Ascending aorta (tissue), 2 donors: ENCODE data around the gene TTC34. TPM values are rescaled to one million over a fixed set of nuclear protein-coding genes. Genes with fewer than 3 reads are reported as not detected.
"Not testable (repeated sequence)": the region's sequence is repeated elsewhere in the genome, so short reads cannot be mapped to it uniquely, and the experiment has no call there.

ENCODE experiments used
- DNase-seq, 2 donors: peaks; one replicate each; pipeline ENCODE4 v3.0.0-alpha.2; 2019; ENCODE audit warnings: low spot score in 2 of 2
- H3K27ac ChIP-seq, 2 donors: fragments of 200-600 bp; sonication (generic); one replicate each; pipeline ENCODE4 v1.5.1; 2016 to 2017; ENCODE audit warnings: mild to moderate bottlenecking in 1 of 2
- H3K27me3 ChIP-seq: fragments of 200-600 bp; sonication (generic); one replicate; pipeline ENCODE4 v1.5.1; 2017
- H3K36me3 ChIP-seq, 2 donors: fragments of 200-600 bp; sonication (generic); one replicate each; pipeline ENCODE4 v1.5.1; 2016
- H3K4me1 ChIP-seq, 2 donors: fragments of 200-600 bp; sonication (generic); one replicate each; pipeline ENCODE4 v1.5.1; 2016 to 2017; ENCODE audit warnings: mild to moderate bottlenecking in 1 of 2
- H3K4me3 ChIP-seq, 2 donors: fragments of 200-600 bp; sonication (generic); one replicate each; pipeline ENCODE4 v1.5.1; 2016 to 2017; ENCODE audit warnings: mild to moderate bottlenecking in 1 of 2
- H3K9me3 ChIP-seq, 2 donors: fragments of 200-600 bp; sonication (generic); one replicate each; pipeline ENCODE4 v1.5.1; 2016
- intact Hi-C: fragments of 100-400 bp; cut with DNase I; formaldehyde crosslinking; loops from one replicate; pipeline ENCODE4 v1.15.1; 2023
- total RNA-seq: library from RNA; depleted of rRNA; stranded (reverse); fragments of >200 nt; gene quantifications from one replicate; pipeline ENCODE4 v1.1.0, GENCODE V29; 2016

Gene TTC34
- total RNA-seq, 1 donor from 2014 or later, result 0.75 TPM

DNA sequence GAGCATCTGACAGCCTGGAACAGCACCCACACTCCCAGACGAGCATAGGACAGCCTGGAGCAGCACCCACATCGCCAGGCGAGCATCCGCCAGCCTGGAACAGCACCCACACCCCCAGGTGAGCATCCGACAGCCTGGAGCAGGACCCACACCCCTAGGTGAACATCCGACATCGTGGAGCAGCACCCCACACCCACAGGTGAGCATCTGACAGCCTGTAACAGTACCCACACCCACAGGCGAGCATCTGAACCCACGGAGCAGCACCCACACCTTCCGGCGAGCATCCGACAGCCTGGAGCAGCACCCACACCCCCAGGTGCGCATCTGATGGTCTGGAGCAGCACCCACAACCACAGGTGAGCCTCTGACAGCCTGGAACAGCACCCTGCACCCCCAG lies 44.0 kb downstream of the TTC34 start:
- H3K27me3 ChIP-seq, H3K27ac ChIP-seq, DNase-seq, H3K36me3 ChIP-seq, H3K4me1 ChIP-seq, H3K4me3 ChIP-seq, H3K9me3 ChIP-seq, intact Hi-C loops: not testable (repeated sequence)

DNA sequence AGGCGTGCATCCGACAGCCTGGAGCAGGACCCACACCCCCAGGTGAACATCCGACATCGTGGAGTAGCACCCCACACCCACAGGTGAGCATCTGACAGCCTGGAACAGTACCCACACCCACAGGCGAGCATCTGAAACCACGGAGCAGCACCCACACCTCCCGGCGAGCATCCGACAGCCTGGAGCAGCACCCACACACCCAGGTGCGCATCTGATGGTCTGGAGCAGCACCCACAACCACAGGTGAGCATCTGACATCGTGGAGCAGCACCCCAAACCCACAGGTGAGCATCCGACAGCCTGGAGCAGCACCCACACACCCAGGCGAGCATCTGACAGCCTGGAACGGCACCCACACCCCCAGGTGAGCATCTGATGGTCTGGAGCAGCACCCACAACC lies 46.1 kb downstream of the TTC34 start:
- intact Hi-C loops, result not testable (repeated sequence)

DNA sequence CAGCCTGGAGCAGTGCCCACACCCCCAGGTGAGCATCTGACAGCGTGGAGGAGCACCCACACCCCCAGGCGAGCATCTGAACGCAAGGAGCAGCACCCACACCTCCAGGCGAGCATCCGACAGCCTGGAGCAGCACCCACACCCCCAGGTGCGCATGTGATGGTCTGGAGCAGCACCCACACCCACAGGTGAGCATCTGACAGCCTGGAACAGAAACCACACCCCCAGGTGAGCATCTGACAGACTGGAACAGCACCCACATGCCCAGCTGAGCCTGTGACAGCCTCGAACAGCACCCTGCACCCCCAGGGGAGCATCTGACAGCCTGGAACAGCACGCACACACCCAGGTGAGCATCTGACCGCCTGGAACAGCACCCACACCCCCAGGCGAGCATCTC lies 46.9 kb downstream of the TTC34 start:
- H3K4me3 ChIP-seq, DNase-seq, intact Hi-C loops: not testable (repeated sequence)

More for the DNA sequence above, 46.1 kb downstream of the TTC34 start:
- H3K36me3 ChIP-seq, H3K4me1 ChIP-seq, DNase-seq, H3K27ac ChIP-seq, H3K4me3 ChIP-seq, H3K27me3 ChIP-seq, H3K9me3 ChIP-seq: not testable (repeated sequence)

DNA sequence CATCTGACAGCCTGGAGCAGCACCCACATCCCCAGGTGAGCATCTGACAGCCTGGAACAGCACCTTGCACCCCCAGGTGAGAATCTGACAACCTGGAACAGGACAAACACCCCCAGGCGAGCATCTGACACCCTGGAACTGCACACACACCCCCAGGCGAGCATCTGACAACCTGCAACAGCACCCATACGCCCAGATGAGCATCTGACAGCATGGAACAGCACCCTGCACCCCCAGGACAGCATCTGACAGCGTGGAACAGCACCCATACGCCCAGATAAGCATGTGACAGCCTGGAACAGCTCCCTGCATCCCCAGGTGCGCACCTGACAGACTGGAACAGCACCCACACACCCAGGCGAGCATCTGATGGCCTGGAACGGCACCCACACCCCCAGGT lies 49.0 kb downstream of the TTC34 start:
- intact Hi-C loops, DNase-seq, H3K27me3 ChIP-seq, H3K4me3 ChIP-seq, H3K9me3 ChIP-seq, H3K4me1 ChIP-seq, H3K36me3 ChIP-seq, H3K27ac ChIP-seq: not testable (repeated sequence)

More for the DNA sequence above, 46.9 kb downstream of the TTC34 start:
- not testable (repeated sequence) for H3K36me3 ChIP-seq, H3K27me3 ChIP-seq, H3K9me3 ChIP-seq, H3K27ac ChIP-seq, H3K4me1 ChIP-seq

DNA sequence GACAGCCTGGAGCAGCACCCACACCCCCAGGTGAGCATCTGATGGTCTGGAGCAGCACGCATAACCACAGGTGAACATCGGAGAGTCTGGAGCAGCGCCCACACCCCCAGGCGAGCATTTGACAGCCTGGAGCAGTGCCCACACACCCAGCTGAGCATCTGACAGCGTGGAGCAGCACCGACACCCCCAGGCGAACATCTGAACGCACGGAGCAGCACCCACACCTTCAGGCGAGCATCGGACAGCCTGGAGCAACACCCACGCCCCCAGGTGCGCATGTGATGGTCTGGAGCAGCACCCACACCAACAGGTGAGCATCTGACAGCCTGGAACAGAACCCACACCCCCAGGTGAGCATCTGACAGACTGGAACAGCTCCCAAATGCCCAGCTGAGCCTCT lies 49.6 kb downstream of the TTC34 start:
- DNase-seq, intact Hi-C loops, H3K9me3 ChIP-seq: not testable (repeated sequence)

DNA sequence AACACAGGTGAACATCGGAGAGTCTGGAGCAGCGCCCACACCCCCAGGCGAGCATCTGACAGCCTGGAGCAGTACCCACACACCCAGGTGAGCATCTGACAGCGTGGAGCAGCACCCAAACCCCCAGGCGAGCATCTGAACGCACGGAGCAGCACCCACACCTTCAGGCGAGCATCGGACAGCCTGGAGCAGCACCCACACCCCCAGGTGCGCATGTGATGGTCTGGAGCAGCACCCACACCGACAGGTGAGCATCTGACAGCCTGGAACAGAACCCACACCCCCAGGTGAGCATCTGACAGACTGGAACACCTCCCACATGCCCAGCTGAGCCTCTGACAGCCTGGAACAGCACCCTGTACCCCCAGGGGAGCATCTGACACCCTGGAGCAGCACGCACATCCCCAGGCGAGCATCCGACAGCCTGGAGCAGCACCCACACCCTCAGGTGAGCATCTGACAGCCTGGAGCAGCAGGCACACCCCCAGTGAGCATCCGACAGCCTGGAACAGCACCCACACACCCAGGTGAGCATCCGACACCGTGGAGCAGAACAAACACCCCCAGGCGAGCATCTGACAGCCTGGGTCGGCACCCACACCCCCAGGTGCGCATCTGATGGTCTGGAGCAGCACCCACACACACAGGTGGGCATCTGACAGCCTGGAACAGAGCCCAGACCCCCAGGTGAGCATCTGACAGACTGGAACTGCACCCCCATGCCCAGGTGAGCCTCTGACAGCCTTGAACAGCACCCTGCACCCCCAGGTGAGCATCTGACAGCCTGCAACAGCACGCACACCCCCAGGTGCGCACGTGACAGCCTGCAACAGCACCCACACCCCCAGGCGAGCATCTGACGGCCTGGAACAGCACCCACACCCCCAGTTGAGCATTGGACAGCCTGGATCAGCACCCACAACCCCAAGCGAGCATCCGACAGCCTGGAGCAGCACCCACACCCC lies 50.4 kb downstream of the TTC34 start:
- intact Hi-C loops, H3K36me3 ChIP-seq, H3K27me3 ChIP-seq, H3K27ac ChIP-seq, H3K4me1 ChIP-seq, DNase-seq, H3K9me3 ChIP-seq, H3K4me3 ChIP-seq: not testable (repeated sequence)

More for the DNA sequence above, 49.6 kb downstream of the TTC34 start:
- not testable (repeated sequence) for H3K36me3 ChIP-seq, H3K27ac ChIP-seq, H3K27me3 ChIP-seq, H3K4me1 ChIP-seq, H3K4me3 ChIP-seq

DNA sequence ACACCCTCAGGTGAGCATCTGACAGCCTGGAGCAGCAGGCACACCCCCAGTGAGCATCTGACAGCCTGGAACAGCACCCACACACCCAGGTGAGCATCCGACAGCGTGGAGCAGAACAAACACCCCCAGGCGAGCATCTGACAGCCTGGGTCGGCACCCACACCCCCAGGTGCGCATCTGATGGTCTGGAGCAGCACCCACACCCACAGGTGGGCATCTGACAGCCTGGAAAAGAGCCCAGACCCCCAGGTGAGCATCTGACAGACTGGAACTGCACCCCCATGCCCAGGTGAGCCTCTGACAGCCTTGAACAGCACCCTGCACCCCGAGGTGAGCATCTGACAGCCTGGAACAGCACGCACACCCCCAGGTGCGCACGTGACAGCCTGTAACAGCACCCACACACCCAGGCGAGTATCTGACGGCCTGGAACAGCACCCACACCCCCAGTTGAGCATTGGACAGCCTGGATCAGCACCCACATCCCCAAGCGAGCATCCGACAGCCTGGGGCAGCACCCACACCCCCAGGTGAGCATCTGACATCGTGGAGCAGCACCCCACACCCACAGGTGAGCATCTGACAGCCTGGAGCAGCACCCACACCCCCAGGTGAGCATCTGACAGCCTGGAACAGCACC lies 51.3 kb downstream of the TTC34 start:
- H3K4me1 ChIP-seq, H3K36me3 ChIP-seq, H3K27ac ChIP-seq, H3K27me3 ChIP-seq, DNase-seq, intact Hi-C loops, H3K9me3 ChIP-seq, H3K4me3 ChIP-seq: not testable (repeated sequence)

DNA sequence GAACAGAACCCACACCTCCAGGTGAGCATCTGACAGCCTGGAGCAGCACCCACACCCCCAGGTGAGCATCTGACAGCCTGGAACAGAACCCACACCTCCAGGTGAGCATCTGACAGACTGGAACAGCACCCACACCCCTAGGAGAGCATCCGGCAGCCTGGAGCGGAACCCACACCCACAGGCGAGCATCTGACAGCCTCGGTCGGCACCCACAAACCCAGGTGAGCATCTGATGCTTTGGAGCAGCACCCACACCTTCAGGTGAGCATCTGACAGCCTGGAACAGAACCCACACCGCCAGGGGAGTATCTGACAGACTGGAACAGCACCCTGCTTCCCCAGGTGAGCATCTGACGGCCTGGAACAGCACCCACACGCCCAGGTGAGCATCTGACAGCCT lies 52.9 kb downstream of the TTC34 start:
- H3K27ac ChIP-seq, H3K4me3 ChIP-seq, H3K36me3 ChIP-seq, H3K4me1 ChIP-seq, DNase-seq, H3K27me3 ChIP-seq, intact Hi-C loops, H3K9me3 ChIP-seq: not testable (repeated sequence)

DNA sequence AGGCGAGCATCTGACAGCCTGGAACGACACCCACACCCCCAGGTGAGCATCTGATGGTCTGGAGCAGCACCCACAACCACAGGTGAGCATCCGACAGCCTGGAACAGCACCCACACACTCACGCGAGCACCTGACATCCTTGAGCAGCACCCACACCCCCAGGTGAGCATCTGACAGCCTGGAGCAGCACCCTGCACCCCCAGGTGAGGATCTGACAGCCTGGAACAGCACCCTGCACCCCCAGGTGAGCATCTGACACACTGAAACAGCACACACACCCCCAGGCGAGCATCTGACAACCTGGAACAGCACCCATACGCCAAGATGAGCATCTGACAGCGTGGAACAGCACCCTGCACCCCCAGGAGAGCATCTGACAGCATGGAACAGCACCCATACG lies 106.7 kb downstream of the TTC34 start:
- H3K27me3 ChIP-seq, intact Hi-C loops, DNase-seq, H3K36me3 ChIP-seq, H3K27ac ChIP-seq, H3K9me3 ChIP-seq, H3K4me3 ChIP-seq, H3K4me1 ChIP-seq: not testable (repeated sequence)

DNA sequence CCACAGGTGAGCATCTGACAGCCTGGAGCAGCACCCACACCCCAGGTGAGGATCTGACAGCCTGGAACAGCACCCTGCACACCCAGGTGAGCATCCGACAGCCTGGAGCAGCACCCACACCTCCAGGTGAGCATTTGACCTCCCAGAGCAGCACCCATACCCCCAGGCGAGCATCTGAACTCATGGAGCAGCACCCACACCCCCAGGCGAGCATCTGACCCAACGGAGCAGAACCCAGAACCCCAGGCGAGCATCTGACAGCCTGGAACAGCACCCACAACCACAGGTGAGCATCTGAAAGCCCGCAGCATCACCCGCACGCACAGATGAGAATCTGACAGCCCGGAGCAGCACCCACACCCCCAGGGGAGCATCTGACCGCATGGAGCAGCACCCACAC lies 111.3 kb downstream of the TTC34 start:
- intact Hi-C loops, H3K4me3 ChIP-seq, H3K9me3 ChIP-seq, H3K36me3 ChIP-seq, H3K4me1 ChIP-seq, H3K27me3 ChIP-seq, H3K27ac ChIP-seq: not testable (repeated sequence)
- DNase-seq, result peak in 1 of 2 donors; percentile 16

DNA sequence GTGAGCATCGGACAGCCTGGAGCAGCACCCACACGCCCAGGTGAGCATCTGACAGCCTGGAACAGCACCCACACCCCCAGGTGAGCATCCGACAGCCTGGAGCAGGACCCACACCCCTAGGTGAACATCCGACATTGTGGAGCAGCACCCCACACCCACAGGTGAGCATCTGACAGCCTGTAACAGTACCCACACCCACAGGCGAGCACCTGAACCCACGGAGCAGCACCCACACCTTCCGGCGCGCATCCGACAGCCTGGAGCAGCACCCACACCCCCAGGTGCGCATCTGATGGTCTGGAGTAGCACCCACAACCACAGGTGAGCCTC lies 113.2 kb downstream of the TTC34 start:
- H3K36me3 ChIP-seq, H3K4me3 ChIP-seq, intact Hi-C loops, H3K4me1 ChIP-seq, H3K9me3 ChIP-seq, H3K27me3 ChIP-seq, H3K27ac ChIP-seq: not testable (repeated sequence)
- DNase-seq, result peak in 1 of 2 donors; percentile 49

DNA sequence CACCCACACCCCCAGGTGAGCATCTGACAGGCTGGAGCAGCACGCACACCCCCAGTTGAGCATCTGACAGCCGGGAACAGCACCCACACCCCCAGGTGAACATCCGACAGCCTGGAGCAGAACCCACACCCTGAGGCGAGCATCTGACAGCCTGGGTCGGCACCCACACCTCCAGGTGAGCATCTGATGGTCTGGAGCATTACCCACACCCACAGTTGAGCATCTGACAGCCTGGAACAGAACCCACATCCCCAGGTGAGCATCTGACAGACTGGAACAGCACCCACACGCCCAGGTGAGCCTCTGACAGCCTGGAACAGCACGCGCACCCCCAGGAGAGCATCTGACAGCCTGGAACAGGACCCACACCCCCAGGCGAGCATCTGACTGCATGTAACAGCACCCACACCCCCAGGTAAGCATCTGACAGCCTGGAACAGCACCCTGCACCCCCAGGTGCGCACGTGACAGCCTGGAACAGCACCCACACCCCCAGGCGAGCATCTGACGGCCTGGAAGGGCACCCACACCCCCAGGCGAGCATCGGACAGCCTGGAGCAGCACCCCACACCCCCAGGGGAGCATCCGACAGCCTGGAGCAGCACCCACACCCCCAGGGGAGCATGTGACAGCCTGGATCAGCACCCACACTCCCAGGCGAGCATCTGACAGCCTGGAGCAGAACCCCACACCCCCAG lies 113.7 kb downstream of the TTC34 start:
- H3K36me3 ChIP-seq, H3K27me3 ChIP-seq, H3K9me3 ChIP-seq, H3K4me3 ChIP-seq, intact Hi-C loops, H3K4me1 ChIP-seq, H3K27ac ChIP-seq: not testable (repeated sequence)
- peak in 1 of 2 donors; percentile 66 for DNase-seq

DNA sequence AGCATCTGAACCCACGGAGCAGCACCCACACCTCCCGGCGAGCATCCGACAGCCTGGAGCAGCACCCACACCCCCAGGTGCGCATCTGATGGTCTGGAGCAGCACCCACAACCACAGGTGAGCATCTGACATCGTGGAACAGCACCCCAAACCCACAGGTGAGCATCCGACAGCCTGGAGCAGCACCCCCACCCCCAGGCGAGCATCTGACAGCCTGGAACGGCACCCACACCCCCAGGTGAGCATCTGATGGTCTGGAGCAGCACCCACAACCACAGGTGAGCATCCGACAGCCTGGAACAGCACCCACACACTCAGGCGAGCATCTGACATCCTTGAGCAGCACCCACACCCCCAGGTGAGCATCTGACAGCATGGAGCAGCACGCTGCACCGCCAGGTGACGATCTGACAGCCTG lies 114.3 kb downstream of the TTC34 start:
- H3K27ac ChIP-seq, H3K4me1 ChIP-seq, H3K9me3 ChIP-seq, H3K36me3 ChIP-seq, H3K4me3 ChIP-seq, intact Hi-C loops, H3K27me3 ChIP-seq: not testable (repeated sequence)
- DNase-seq, result peak in 1 of 2 donors; percentile 57
